Nephron progenitor cell (in vitro differentiated cells): ENCODE data around the gene RSRC1.

ENCODE experiments used
- DNase-seq: peaks from one replicate; pipeline ENCODE4 v3.0.0; 2021
- H3K27ac Mint-ChIP-seq: 2 replicates; pipeline ENCODE4 v1.8.0; 2021; ENCODE audit warnings: mild to moderate bottlenecking, moderate library complexity, mixed read lengths
- H3K27me3 Mint-ChIP-seq: 2 replicates; pipeline ENCODE4 v1.8.0; 2021; ENCODE audit warnings: mild to moderate bottlenecking, low read depth, mixed read lengths; ENCODE audit not compliant: poor library complexity
- H3K36me3 Mint-ChIP-seq: 2 replicates; pipeline ENCODE4 v1.8.0; 2021; ENCODE audit warnings: low read depth, mixed read lengths
- H3K4me1 Mint-ChIP-seq: 2 replicates; pipeline ENCODE4 v1.8.0; 2021; ENCODE audit warnings: mixed read lengths
- H3K4me3 Mint-ChIP-seq: 2 replicates; pipeline ENCODE4 v1.8.0; 2021; ENCODE audit warnings: mild to moderate bottlenecking, moderate library complexity, mixed read lengths
- H3K9me3 Mint-ChIP-seq: 2 replicates; pipeline ENCODE4 v1.8.0; 2021; ENCODE audit warnings: mild to moderate bottlenecking, moderate library complexity, mixed read lengths
- TF ChIP-seq, protein P1 (sequence below): fragments of 200-600 bp; sonication (generic); IDR thresholded peaks from 2 replicates; pipeline ENCODE4 v1.5.0; 2021; ENCODE audit warnings: antibody characterized with exemption

Gene RSRC1

DNA sequence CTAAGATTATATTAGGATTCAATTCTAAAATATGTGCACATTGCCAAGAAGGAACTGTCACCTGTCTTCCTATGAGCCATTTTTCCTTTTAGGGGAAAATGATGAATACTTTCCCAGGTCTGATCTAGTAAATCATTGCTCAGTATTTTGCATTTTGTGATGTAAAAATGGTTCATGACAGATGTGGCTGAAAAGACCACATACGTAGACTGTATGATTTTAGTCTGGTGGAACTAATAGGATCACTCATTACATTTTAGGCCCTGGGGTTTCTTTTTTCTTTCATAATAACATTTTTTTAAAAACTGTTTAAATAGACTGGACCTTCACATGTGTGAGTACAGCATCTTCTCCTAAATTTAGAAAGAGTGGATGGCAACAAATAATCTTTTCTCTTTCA lies 259.4 kb downstream of the RSRC1 start:
- DNase-seq = no peak
- H3K27ac Mint-ChIP-seq = no peak overlapping the region
- no peak overlapping the region for H3K4me3 Mint-ChIP-seq
- TF ChIP-seq, protein P1, sequence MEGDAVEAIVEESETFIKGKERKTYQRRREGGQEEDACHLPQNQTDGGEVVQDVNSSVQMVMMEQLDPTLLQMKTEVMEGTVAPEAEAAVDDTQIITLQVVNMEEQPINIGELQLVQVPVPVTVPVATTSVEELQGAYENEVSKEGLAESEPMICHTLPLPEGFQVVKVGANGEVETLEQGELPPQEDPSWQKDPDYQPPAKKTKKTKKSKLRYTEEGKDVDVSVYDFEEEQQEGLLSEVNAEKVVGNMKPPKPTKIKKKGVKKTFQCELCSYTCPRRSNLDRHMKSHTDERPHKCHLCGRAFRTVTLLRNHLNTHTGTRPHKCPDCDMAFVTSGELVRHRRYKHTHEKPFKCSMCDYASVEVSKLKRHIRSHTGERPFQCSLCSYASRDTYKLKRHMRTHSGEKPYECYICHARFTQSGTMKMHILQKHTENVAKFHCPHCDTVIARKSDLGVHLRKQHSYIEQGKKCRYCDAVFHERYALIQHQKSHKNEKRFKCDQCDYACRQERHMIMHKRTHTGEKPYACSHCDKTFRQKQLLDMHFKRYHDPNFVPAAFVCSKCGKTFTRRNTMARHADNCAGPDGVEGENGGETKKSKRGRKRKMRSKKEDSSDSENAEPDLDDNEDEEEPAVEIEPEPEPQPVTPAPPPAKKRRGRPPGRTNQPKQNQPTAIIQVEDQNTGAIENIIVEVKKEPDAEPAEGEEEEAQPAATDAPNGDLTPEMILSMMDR = no peak
- H3K4me1 Mint-ChIP-seq = no peaks in the 10 kb centered on the region
- no peaks in the 10 kb centered on the region for H3K27me3 Mint-ChIP-seq
- H3K9me3 Mint-ChIP-seq = peaks cover 18% of the 10 kb centered on the region
- H3K36me3 Mint-ChIP-seq = peaks cover 8% of the 10 kb centered on the region

DNA sequence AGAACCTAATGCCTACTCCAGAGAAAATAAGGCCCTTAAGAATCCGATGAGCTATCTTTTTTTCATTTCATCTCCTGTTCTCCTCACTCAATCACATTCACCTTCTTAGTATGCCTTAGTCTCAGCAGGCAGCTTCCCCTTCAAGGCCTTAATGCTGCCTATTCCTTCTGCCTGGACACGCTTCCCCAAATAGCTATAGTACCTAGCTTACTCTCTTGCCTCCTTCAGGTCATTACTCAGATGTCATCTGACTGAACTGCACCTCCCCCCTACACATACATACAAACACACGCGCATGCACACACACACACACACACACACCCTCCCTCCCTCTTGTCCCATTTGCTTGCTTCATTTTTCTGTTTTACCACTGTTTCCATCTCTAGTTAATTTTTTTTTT lies 269.6 kb downstream of the RSRC1 start:
- no peak for DNase-seq
- TF ChIP-seq, protein P1 = no peak
- H3K4me3 Mint-ChIP-seq = no peak overlapping the region
- no peak overlapping the region for H3K27ac Mint-ChIP-seq
- H3K9me3 Mint-ChIP-seq = no peaks in the 10 kb centered on the region
- no peaks in the 10 kb centered on the region for H3K36me3 Mint-ChIP-seq
- no peaks in the 10 kb centered on the region for H3K27me3 Mint-ChIP-seq
- H3K4me1 Mint-ChIP-seq = peaks cover 5% of the 10 kb centered on the region

DNA sequence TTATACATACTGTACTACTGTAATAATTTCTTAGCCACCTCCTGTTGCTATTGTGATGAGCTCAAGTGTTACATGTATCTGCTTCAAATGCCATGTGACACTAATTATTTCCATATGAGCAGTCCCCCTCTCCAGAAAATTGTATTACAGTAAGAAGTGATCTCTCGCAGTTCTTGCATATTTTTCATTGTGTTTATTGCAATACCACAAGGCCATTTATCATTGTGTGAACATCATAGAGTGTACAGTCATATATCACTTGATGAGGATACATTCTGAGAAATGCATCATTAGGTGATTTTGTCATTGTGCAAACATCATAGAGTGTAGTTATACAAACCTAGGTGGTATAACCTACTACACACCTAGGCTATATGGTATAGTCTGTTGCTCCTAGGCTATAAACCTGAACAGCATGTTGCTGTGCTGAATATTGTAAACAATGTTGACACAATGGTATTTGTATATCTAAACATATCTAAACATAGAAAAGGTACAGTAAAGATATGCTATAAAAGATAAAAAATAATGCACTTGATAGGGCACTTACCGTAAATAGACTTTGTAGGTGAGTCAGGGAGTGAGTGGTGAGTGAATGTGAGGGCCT lies 271.5 kb downstream of the RSRC1 start:
- Mint-ChIP-seq H3K9me3 (no peaks in the 10 kb centered on the region), H3K4me3 (no peak overlapping the region), H3K36me3 (no peaks in the 10 kb centered on the region), H3K4me1 (peaks cover 5% of the 10 kb centered on the region), H3K27me3 (no peaks in the 10 kb centered on the region), H3K27ac (no peak overlapping the region)
- TF ChIP-seq, protein P1 = no peak
- no peak for DNase-seq

DNA sequence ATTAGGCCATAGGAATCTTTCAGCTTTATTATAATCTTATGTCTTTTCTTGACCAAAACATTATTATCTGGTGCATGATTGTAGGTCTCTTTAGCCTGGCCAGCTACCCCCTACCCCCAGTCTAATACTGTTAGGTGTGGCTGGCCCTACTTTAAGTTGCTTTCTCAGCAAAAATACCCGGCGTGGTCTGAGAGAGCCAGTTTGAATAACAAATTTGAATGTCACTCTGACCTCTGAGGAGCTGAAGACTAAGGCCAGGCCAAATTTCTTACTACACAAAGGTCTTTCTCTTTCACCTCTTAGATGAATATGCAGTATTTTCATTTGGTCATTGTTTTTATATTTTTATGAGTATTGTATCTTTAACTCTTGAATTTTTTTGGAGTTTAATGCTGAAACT lies 272.6 kb downstream of the RSRC1 start:
- H3K4me1 Mint-ChIP-seq = peaks cover 5% of the 10 kb centered on the region
- no peaks in the 10 kb centered on the region for H3K9me3 Mint-ChIP-seq
- no peak for DNase-seq

DNA sequence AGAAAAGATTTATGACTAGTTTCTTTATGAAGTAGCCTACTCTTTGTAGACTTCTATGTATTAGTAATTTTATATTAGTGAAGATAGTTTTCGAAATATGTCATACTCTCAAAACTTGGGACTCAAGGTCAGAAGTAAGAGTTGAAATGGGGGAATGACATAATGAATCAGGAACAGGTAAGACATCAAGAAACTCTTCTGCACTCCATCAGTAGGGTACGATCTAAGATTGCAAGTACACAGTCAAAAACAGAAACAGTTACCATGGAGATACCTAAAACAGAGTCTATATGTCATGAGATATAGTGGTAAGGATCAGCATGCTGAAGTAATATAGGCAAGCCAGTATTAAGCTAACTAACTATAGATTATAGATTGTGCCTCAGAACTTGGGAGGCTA lies 274.1 kb downstream of the RSRC1 start:
- Mint-ChIP-seq H3K4me1 (peaks cover 5% of the 10 kb centered on the region), H3K36me3 (no peaks in the 10 kb centered on the region), H3K27ac (no peak overlapping the region), H3K27me3 (no peaks in the 10 kb centered on the region), H3K9me3 (no peaks in the 10 kb centered on the region), H3K4me3 (no peak overlapping the region)
- DNase-seq = no peak
- TF ChIP-seq, protein P1 = no peak

More for the DNA sequence above, 272.6 kb downstream of the RSRC1 start:
- H3K36me3 Mint-ChIP-seq = no peaks in the 10 kb centered on the region
- no peak overlapping the region for H3K4me3 Mint-ChIP-seq
- TF ChIP-seq, protein P1 = no peak
- no peak overlapping the region for H3K27ac Mint-ChIP-seq
- H3K27me3 Mint-ChIP-seq = no peaks in the 10 kb centered on the region

DNA sequence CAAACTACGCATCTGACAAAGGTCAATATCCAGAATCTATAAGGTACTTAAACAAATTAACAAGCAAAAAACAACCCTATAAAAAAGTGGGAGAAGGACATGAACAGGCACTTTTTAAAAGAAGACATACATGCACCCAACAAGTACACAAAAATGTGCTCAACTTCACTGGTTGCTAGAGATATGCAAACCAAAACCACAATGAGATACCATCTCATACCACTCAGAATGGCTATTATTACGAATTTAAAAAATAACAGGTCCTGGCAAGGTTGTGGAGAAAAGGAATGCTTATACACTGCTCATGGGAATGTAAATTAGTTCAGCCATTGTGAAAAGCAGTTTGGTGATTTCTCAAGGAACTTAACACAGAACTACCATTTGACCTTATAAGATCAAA lies 285.5 kb downstream of the RSRC1 start:
- TF ChIP-seq, protein P1 = no peak
- Mint-ChIP-seq H3K27me3 (peaks cover 6% of the 10 kb centered on the region), H3K36me3 (peaks cover 18% of the 10 kb centered on the region), H3K4me1 (no peaks in the 10 kb centered on the region), H3K4me3 (no peak overlapping the region), H3K9me3 (peaks cover 35% of the 10 kb centered on the region), H3K27ac (no peak overlapping the region)
- DNase-seq = no peak
